ENCODE measurements around the gene PTPN1. TPM values are rescaled to one million over a fixed set of nuclear protein-coding genes. Genes with fewer than 3 reads are reported as not detected.

PTPN1 gene
- total and polyA plus RNA-seq, 2 experiments from 2014 or later: 16.9 to 26.4 TPM

GRCh38 chr20:50482396-50482981 lies 27.7 kb upstream of the PTPN1 start:
- Histone ChIP-seq H2AFZ (no peak overlapping the region), H3K27ac (ENCODE audit: low read depth) (no peak overlapping the region), H3K9me2 (ENCODE audit: insufficient read depth) (no peaks in the 10 kb centered on the region), H3K79me2 (replicated peaks; ENCODE audit: insufficient read depth) (no peaks in the 10 kb centered on the region), H3K27me3 (ENCODE audit: insufficient read depth) (no peaks in the 10 kb centered on the region), H3K36me3 (ENCODE audit: insufficient read depth) (no peaks in the 10 kb centered on the region), H3K4me3 (no peak overlapping the region), H3F3A (replicated peaks; ENCODE audit: low read depth) (no peaks in the 10 kb centered on the region), H3K4me2 (no peak overlapping the region), H4K20me1 (replicated peaks; ENCODE audit: insufficient read depth) (no peaks in the 10 kb centered on the region), H3K4me1 (ENCODE audit: insufficient read depth) (no peaks in the 10 kb centered on the region)
- TF ChIP-seq NANOG (IDR thresholded peaks at IDR 0.05; ENCODE audit: borderline replicate concordance) (no peak), POLR2AphosphoS5 (IDR thresholded peaks at IDR 0.05; ENCODE audit: low read depth) (no peak), EZH2 (IDR thresholded peaks at IDR 0.05; ENCODE audit: low read depth, unreplicated experiment) (no peak), STAT1 (IDR thresholded peaks at IDR 0.05; ENCODE audit: unreplicated experiment) (no peak), JUNB (IDR thresholded peaks at IDR 0.05; ENCODE audit: unreplicated experiment) (no peak), ZNF331 (CRISPR knock-in tag; IDR thresholded peaks at IDR 0.05; ENCODE audit: low read depth) (no peak), ZNF114 (CRISPR knock-in tag; IDR thresholded peaks at IDR 0.05) (no peak), REST (IDR thresholded peaks at IDR 0.05; ENCODE audit: unreplicated experiment) (no peak)
- TF ChIP-seq, protein P1, sequence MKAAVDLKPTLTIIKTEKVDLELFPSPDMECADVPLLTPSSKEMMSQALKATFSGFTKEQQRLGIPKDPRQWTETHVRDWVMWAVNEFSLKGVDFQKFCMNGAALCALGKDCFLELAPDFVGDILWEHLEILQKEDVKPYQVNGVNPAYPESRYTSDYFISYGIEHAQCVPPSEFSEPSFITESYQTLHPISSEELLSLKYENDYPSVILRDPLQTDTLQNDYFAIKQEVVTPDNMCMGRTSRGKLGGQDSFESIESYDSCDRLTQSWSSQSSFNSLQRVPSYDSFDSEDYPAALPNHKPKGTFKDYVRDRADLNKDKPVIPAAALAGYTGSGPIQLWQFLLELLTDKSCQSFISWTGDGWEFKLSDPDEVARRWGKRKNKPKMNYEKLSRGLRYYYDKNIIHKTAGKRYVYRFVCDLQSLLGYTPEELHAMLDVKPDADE (IDR thresholded peaks at IDR 0.05): no peak
- TF ChIP-seq, protein P2, sequence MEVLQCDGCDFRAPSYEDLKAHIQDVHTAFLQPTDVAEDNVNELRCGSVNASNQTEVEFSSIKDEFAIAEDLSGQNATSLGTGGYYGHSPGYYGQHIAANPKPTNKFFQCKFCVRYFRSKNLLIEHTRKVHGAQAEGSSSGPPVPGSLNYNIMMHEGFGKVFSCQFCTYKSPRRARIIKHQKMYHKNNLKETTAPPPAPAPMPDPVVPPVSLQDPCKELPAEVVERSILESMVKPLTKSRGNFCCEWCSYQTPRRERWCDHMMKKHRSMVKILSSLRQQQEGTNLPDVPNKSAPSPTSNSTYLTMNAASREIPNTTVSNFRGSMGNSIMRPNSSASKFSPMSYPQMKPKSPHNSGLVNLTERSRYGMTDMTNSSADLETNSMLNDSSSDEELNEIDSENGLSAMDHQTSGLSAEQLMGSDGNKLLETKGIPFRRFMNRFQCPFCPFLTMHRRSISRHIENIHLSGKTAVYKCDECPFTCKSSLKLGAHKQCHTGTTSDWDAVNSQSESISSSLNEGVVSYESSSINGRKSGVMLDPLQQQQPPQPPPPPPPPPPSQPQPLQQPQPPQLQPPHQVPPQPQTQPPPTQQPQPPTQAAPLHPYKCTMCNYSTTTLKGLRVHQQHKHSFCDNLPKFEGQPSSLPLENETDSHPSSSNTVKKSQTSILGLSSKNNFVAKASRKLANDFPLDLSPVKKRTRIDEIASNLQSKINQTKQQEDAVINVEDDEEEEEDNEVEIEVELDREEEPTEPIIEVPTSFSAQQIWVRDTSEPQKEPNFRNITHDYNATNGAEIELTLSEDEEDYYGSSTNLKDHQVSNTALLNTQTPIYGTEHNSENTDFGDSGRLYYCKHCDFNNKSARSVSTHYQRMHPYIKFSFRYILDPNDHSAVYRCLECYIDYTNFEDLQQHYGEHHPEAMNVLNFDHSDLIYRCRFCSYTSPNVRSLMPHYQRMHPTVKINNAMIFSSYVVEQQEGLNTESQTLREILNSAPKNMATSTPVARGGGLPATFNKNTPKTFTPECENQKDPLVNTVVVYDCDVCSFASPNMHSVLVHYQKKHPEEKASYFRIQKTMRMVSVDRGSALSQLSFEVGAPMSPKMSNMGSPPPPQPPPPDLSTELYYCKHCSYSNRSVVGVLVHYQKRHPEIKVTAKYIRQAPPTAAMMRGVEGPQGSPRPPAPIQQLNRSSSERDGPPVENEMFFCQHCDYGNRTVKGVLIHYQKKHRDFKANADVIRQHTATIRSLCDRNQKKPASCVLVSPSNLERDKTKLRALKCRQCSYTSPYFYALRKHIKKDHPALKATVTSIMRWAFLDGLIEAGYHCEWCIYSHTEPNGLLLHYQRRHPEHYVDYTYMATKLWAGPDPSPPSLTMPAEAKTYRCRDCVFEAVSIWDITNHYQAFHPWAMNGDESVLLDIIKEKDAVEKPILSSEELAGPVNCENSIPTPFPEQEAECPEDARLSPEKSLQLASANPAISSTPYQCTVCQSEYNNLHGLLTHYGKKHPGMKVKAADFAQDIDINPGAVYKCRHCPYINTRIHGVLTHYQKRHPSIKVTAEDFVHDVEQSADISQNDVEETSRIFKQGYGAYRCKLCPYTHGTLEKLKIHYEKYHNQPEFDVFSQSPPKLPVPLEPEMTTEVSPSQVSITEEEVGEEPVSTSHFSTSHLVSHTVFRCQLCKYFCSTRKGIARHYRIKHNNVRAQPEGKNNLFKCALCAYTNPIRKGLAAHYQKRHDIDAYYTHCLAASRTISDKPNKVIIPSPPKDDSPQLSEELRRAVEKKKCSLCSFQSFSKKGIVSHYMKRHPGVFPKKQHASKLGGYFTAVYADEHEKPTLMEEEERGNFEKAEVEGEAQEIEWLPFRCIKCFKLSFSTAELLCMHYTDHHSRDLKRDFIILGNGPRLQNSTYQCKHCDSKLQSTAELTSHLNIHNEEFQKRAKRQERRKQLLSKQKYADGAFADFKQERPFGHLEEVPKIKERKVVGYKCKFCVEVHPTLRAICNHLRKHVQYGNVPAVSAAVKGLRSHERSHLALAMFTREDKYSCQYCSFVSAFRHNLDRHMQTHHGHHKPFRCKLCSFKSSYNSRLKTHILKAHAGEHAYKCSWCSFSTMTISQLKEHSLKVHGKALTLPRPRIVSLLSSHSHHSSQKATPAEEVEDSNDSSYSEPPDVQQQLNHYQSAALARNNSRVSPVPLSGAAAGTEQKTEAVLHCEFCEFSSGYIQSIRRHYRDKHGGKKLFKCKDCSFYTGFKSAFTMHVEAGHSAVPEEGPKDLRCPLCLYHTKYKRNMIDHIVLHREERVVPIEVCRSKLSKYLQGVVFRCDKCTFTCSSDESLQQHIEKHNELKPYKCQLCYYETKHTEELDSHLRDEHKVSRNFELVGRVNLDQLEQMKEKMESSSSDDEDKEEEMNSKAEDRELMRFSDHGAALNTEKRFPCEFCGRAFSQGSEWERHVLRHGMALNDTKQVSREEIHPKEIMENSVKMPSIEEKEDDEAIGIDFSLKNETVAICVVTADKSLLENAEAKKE (CRISPR knock-in tag; IDR thresholded peaks at IDR 0.05): no peak
- peaks cover 6% of the 10 kb centered on the region; the same call in 2 of the 3 replicates for H3K9me3 Mint-ChIP-seq
- ATAC-seq: no peak
- H3K27ac Mint-ChIP-seq: no peak overlapping the region
- H3K4me1 Mint-ChIP-seq: no peaks in the 10 kb centered on the region
- H3K27me3 Mint-ChIP-seq (ENCODE audit: insufficient read depth, low read depth, poor library complexity): peaks cover 7% of the 10 kb centered on the region
- no peak overlapping the region for H3K4me3 Mint-ChIP-seq
- H3K36me3 Mint-ChIP-seq (ENCODE audit: low read depth): no peaks in the 10 kb centered on the region
- DNase-seq (ENCODE audit: low spot score): no peak

Data from GM23338 (cell line).